ENCODE measurements around the gene OSBPL3. TPM values are rescaled to one million over a fixed set of nuclear protein-coding genes. Genes with fewer than 3 reads are reported as not detected.

The OSBPL3 gene
- total and polyA plus RNA-seq, 2 donors (not counting 1 experiment from before 2014, with no cell fraction given), result 13.5 to 67.6 TPM

GRCh38 chr7:24939416-24939815 lies 40.6 kb downstream of the OSBPL3 start:
- POLR2A ChIA-PET, result no interaction called here
- ATAC-seq (ENCODE audit: low read depth), result no peak
- H3K4me1 Mint-ChIP-seq, result peaks cover 36% of the 10 kb centered on the region
- Histone ChIP-seq H3K9me3 (ENCODE audit: control extremely low read depth in 1 of 3, control insufficient read depth in 2 of 3, insufficient read depth in 1 of 3, low read length in 2 of 3) (no peaks in the 10 kb centered on the region), H3K4me1 (ENCODE audit: control insufficient read depth in 2 of 2, insufficient read depth in 2 of 2, low read length in 2 of 2) (peaks cover 4 to 6% of the 10 kb centered on the region in 2 donors), H3K79me2 (ENCODE audit: control insufficient read depth, insufficient read depth, low read length) (peaks cover 45% of the 10 kb centered on the region), H2AFZ (ENCODE audit: insufficient read depth, low read depth, low read length, poor library complexity, severe bottlenecking) (no peak overlapping the region), H4K20me1 (ENCODE audit: control insufficient read depth, insufficient read depth, low read length, poor library complexity, severe bottlenecking) (no peaks in the 10 kb centered on the region), H3K27ac (ENCODE audit: low read length in 2 of 2) (no peak overlapping the region), H3K4me3 (ENCODE audit: control extremely low read depth in 1 of 5, extremely low read depth in 1 of 5, insufficient read depth in 1 of 5, low read depth in 2 of 5, low read length in 4 of 5) (no peak overlapping the region), H3K9ac (ENCODE audit: low read length) (no peak overlapping the region), H3K27me3 (replicated peaks in 1 of 4; ENCODE audit: control extremely low read depth in 1 of 4, control insufficient read depth in 3 of 4, insufficient read depth in 4 of 4, low read length in 3 of 4) (no peaks in the 10 kb centered on the region), H3K36me3 (replicated peaks in 1 of 2; ENCODE audit: control extremely low read depth in 1 of 2, control insufficient read depth in 1 of 2, extremely low read depth in 1 of 2, insufficient read depth in 2 of 2, low read length in 1 of 2) (no peaks in the 10 kb centered on the region), H3K4me2 (replicated peaks; ENCODE audit: low read depth, low read length, poor library complexity, severe bottlenecking) (no peak overlapping the region)
- no peak overlapping the region for H3K4me3 Mint-ChIP-seq
- no peak overlapping the region for H3K27ac Mint-ChIP-seq
- CTCF ChIA-PET, result interaction anchor here (1.5 kb wide), 1 partner anchor 38 kb away, joined by 4 read pairs; no protein-coding TSS in a partner anchor
- H3K9me3 Mint-ChIP-seq (ENCODE audit: insufficient read depth), result no peaks in the 10 kb centered on the region
- TF ChIP-seq EZH2 (IDR thresholded peaks at IDR 0.05; ENCODE audit: borderline replicate concordance, insufficient read depth, low read depth, low read length, poor library complexity, severe bottlenecking) (no peak), CTCF (IDR thresholded peaks at IDR 0.05) (no peak)
- no peak for DNase-seq
- no CpG with 5 or more reads among the region's 1 CpG for WGBS (ENCODE audit: insufficient coverage)
- H3K27me3 Mint-ChIP-seq, result no peaks in the 10 kb centered on the region
- intact Hi-C loops (cut with micrococcal nuclease), result no loop called here

- no peak overlapping the region for H3K27ac Mint-ChIP-seq
- peaks cover 19 to 30% of the 10 kb centered on the region in 2 donors for H3K4me1 ChIP-seq (ENCODE audit: control insufficient read depth in 2 of 2, insufficient read depth in 2 of 2, low read length in 2 of 2)
- ATAC-seq (ENCODE audit: low read depth) (no peak), DNase-seq (no peak)
- H3K27me3 ChIP-seq (replicated peaks in 1 of 4; ENCODE audit: control extremely low read depth in 1 of 4, control insufficient read depth in 3 of 4, insufficient read depth in 4 of 4, low read length in 3 of 4), result no peaks in the 10 kb centered on the region
- no peaks in the 10 kb centered on the region for H3K9me3 Mint-ChIP-seq (ENCODE audit: insufficient read depth)
- ChIA-PET POLR2A (interaction anchor here (0.6 kb wide), 1 partner anchor 150 kb away, joined by 3 read pairs; no protein-coding TSS in a partner anchor), CTCF (no interaction called here)
- H3K27me3 Mint-ChIP-seq, result no peaks in the 10 kb centered on the region
- H3K9ac ChIP-seq (ENCODE audit: low read length), result no peak overlapping the region
- TF ChIP-seq CTCF (IDR thresholded peaks at IDR 0.05) (no peak), EZH2 (IDR thresholded peaks at IDR 0.05; ENCODE audit: borderline replicate concordance, insufficient read depth, low read depth, low read length, poor library complexity, severe bottlenecking) (no peak)
- intact Hi-C loops (cut with micrococcal nuclease), result no loop called here
- H3K4me3 Mint-ChIP-seq, result no peak overlapping the region
- H3K9me3 ChIP-seq (ENCODE audit: control extremely low read depth in 1 of 3, control insufficient read depth in 2 of 3, insufficient read depth in 1 of 3, low read length in 2 of 3), result no peaks in the 10 kb centered on the region
- H4K20me1 ChIP-seq (ENCODE audit: control insufficient read depth, insufficient read depth, low read length, poor library complexity, severe bottlenecking), result no peaks in the 10 kb centered on the region
- no peak overlapping the region for H3K4me3 ChIP-seq (ENCODE audit: control extremely low read depth in 1 of 5, extremely low read depth in 1 of 5, insufficient read depth in 1 of 5, low read depth in 2 of 5, low read length in 4 of 5)
- 67% methylated on average over 1 of the region's 3 CpGs for WGBS (ENCODE audit: insufficient coverage)
- H2AFZ ChIP-seq (ENCODE audit: insufficient read depth, low read depth, low read length, poor library complexity, severe bottlenecking), result no peak overlapping the region
- H3K4me1 Mint-ChIP-seq, result peaks cover 61% of the 10 kb centered on the region
- no peaks in the 10 kb centered on the region for H3K36me3 ChIP-seq (replicated peaks in 1 of 2; ENCODE audit: control extremely low read depth in 1 of 2, control insufficient read depth in 1 of 2, extremely low read depth in 1 of 2, insufficient read depth in 2 of 2, low read length in 1 of 2)
- no peak overlapping the region for H3K27ac ChIP-seq (ENCODE audit: low read length in 2 of 2)
- H3K79me2 ChIP-seq (ENCODE audit: control insufficient read depth, insufficient read depth, low read length), result peaks cover 56% of the 10 kb centered on the region
- H3K4me2 ChIP-seq (replicated peaks; ENCODE audit: low read depth, low read length, poor library complexity, severe bottlenecking), result no peak overlapping the region
Observed at GRCh38 chr7:24936121-24936824, 43.7 kb downstream of the OSBPL3 start.

Data from B cell (primary cell).